ENCODE results near the gene VEGFC. TPM values are rescaled to one million over a fixed set of nuclear protein-coding genes. Genes with fewer than 3 reads are reported as not detected.

Gene VEGFC
- total RNA-seq, 5 donors from 2014 or later (not counting 1 experiment from before 2014, with no cell fraction given): 0.13 to 0.18 TPM; not detected in 3

DNA sequence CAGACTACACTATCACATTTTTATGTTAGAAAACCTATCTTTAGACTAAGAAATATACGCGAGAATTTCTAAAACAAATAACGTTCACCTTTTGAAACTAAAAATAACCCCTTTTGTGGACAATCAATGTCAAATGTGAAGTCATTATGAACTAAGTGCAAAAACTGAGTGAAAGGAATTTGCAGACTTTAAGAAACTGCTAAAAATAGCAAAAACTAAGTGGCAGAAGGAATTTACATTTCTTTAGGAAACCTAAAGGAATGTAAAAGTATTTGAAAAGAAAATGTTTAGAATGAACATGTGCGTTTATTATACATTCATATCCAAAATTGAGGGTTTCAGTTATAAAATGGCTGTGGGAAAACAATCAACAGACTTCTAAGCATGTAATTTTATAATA, 58.3 kb downstream of the VEGFC start:
- no CpG with 5 or more reads among the region's 4 CpGs for WGBS (ENCODE audit: insufficient coverage)
- ChIA-PET POLR2A (no interaction called here), CTCF (no interaction called here)
- Mint-ChIP-seq H3K4me1 (no peaks in the 10 kb centered on the region), H3K27me3 (no peaks in the 10 kb centered on the region), H3K4me3 (no peak overlapping the region), H3K36me3 (no peaks in the 10 kb centered on the region), H3K27ac (no peak overlapping the region), H3K9me3 (peaks cover 0 to under 1% (median 0%) of the 10 kb centered on the region in 3 donors)
- no peak overlapping the region for H3K27ac ChIP-seq (ENCODE audit: low read length)
- H3K9me3 ChIP-seq: no peaks in the 10 kb centered on the region
- DNase-seq: no peak
- H3K4me3 ChIP-seq (ENCODE audit: control insufficient read depth in 1 of 2, extremely low read depth in 1 of 2, low read length in 1 of 2): no peak overlapping the region
- no peaks in the 10 kb centered on the region for H3K27me3 ChIP-seq (replicated peaks in 1 of 2; ENCODE audit: control insufficient read depth in 2 of 2, extremely low read depth in 1 of 2, insufficient read depth in 2 of 2, low read length in 1 of 2)
- ATAC-seq (replicated peaks in 1 of 4): no peak
- no peaks in the 10 kb centered on the region for H3K36me3 ChIP-seq (ENCODE audit: control insufficient read depth in 2 of 2, extremely low read depth in 1 of 2, insufficient read depth in 1 of 2, low read length in 1 of 2)
- no peaks in the 10 kb centered on the region for H3K4me1 ChIP-seq (ENCODE audit: control insufficient read depth in 1 of 2, extremely low read depth in 1 of 2, insufficient read depth in 2 of 2, low read length in 2 of 2)

DNA sequence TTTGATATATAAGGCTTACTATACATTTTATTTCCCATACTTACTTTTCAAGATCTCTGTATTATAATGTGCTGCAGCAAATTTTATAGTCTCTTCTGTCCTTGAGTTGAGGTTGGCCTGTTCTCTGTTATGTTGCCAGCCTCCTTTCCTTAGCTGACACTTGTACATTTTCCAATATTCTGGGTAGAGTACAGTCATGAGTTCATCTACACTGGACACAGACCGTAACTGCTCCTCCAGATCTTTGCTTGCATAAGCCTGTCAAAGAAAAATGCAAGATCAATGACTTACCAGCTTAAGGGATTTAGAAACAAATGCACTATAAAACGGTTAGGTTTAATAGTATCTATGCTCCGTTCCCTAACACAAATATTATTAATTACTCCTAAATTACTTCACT, 63.2 kb downstream of the VEGFC start:
- ATAC-seq (replicated peaks in 1 of 4) (no peak), DNase-seq (no peak)
- H3K4me3 Mint-ChIP-seq: no peak overlapping the region
- H3K27ac ChIP-seq (ENCODE audit: low read length): no peak overlapping the region
- H3K9me3 ChIP-seq: no peaks in the 10 kb centered on the region
- no peaks in the 10 kb centered on the region for H3K36me3 Mint-ChIP-seq
- H3K27me3 Mint-ChIP-seq: no peaks in the 10 kb centered on the region
- no peaks in the 10 kb centered on the region for H3K36me3 ChIP-seq (ENCODE audit: control insufficient read depth in 2 of 2, extremely low read depth in 1 of 2, insufficient read depth in 1 of 2, low read length in 1 of 2)
- no peaks in the 10 kb centered on the region for H3K4me1 Mint-ChIP-seq
- CTCF ChIA-PET: no interaction called here
- POLR2A ChIA-PET: no interaction called here
- H3K4me1 ChIP-seq (ENCODE audit: control insufficient read depth in 1 of 2, extremely low read depth in 1 of 2, insufficient read depth in 2 of 2, low read length in 2 of 2): no peaks in the 10 kb centered on the region
- no peaks in the 10 kb centered on the region for H3K27me3 ChIP-seq (replicated peaks in 1 of 2; ENCODE audit: control insufficient read depth in 2 of 2, extremely low read depth in 1 of 2, insufficient read depth in 2 of 2, low read length in 1 of 2)
- H3K9me3 Mint-ChIP-seq: no peaks in the 10 kb centered on the region
- no peak overlapping the region for H3K4me3 ChIP-seq (ENCODE audit: control insufficient read depth in 1 of 2, extremely low read depth in 1 of 2, low read length in 1 of 2)
- H3K27ac Mint-ChIP-seq: no peak overlapping the region
- WGBS (ENCODE audit: insufficient coverage): 83% methylated on average over 1 of the region's 3 CpGs

DNA sequence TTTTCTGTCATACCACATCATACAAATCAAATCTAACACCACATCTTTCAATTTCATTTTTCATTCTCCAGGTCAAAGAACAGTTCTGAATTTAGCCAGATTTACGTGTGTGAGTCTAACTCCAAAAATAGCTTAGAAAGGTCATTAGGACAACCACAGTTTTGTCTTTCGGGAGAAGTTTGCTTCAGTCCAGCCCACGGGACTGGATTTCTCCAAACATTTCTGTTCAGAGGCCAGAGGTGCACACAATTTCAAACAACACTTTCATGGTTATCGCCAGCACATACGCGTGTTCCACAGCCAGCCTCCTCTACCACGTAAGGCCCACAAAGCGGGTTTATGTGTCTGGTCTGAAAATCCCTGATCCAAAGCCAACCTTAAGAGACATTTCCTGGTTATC, 65.9 kb downstream of the VEGFC start:
- no peaks in the 10 kb centered on the region for H3K36me3 Mint-ChIP-seq
- H3K27ac Mint-ChIP-seq: no peak overlapping the region
- ATAC-seq (replicated peaks in 1 of 4): no peak
- 73% methylated on average over 8 of the region's 8 CpGs for WGBS (ENCODE audit: insufficient coverage)
- no peaks in the 10 kb centered on the region for H3K9me3 Mint-ChIP-seq
- Histone ChIP-seq H3K27ac (ENCODE audit: low read length) (no peak overlapping the region), H3K27me3 (replicated peaks in 1 of 2; ENCODE audit: control insufficient read depth in 2 of 2, extremely low read depth in 1 of 2, insufficient read depth in 2 of 2, low read length in 1 of 2) (no peaks in the 10 kb centered on the region), H3K4me3 (ENCODE audit: control insufficient read depth in 1 of 2, extremely low read depth in 1 of 2, low read length in 1 of 2) (no peak overlapping the region), H3K4me1 (ENCODE audit: control insufficient read depth in 1 of 2, extremely low read depth in 1 of 2, insufficient read depth in 2 of 2, low read length in 2 of 2) (no peaks in the 10 kb centered on the region), H3K9me3 (no peaks in the 10 kb centered on the region), H3K36me3 (ENCODE audit: control insufficient read depth in 2 of 2, extremely low read depth in 1 of 2, insufficient read depth in 1 of 2, low read length in 1 of 2) (no peaks in the 10 kb centered on the region)
- CTCF ChIA-PET: no interaction called here
- no peak for DNase-seq
- no peaks in the 10 kb centered on the region for H3K27me3 Mint-ChIP-seq
- H3K4me1 Mint-ChIP-seq: no peaks in the 10 kb centered on the region
- H3K4me3 Mint-ChIP-seq: no peak overlapping the region
- POLR2A ChIA-PET: no interaction called here

DNA sequence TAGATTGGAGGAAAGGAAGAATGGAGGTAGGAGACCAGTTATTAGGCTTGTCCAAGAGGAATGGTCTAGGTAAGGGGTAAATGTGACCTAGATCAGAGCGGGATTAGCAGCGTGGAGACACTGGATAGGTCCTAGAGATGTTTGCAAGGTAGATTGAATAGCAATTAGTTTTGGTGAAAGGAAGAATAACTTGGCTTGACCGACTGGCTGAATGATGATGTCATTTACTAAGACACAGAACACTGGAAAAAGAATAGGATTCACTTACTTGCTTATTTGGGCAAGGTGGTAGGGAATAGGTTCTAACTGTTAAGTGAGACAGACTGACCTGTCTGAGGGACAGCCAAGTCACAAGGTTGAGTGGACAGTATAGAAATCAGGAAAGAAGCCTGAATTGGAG, 71.3 kb downstream of the VEGFC start:
- Histone ChIP-seq H3K4me1 (ENCODE audit: control insufficient read depth in 1 of 2, extremely low read depth in 1 of 2, insufficient read depth in 2 of 2, low read length in 2 of 2) (no peaks in the 10 kb centered on the region), H3K4me3 (ENCODE audit: control insufficient read depth in 1 of 2, extremely low read depth in 1 of 2, low read length in 1 of 2) (no peak overlapping the region), H3K27ac (ENCODE audit: low read length) (no peak overlapping the region), H3K9me3 (no peaks in the 10 kb centered on the region), H3K36me3 (ENCODE audit: control insufficient read depth in 2 of 2, extremely low read depth in 1 of 2, insufficient read depth in 1 of 2, low read length in 1 of 2) (no peaks in the 10 kb centered on the region), H3K27me3 (replicated peaks in 1 of 2; ENCODE audit: control insufficient read depth in 2 of 2, extremely low read depth in 1 of 2, insufficient read depth in 2 of 2, low read length in 1 of 2) (no peaks in the 10 kb centered on the region)
- H3K27me3 Mint-ChIP-seq: no peaks in the 10 kb centered on the region
- H3K9me3 Mint-ChIP-seq: no peaks in the 10 kb centered on the region
- H3K27ac Mint-ChIP-seq: no peak overlapping the region
- no peaks in the 10 kb centered on the region for H3K4me1 Mint-ChIP-seq
- H3K36me3 Mint-ChIP-seq: no peaks in the 10 kb centered on the region
- WGBS (ENCODE audit: insufficient coverage): 83% methylated on average over 3 of the region's 3 CpGs
- ChIA-PET CTCF (no interaction called here), POLR2A (no interaction called here)
- DNase-seq: no peak
- ATAC-seq (replicated peaks in 1 of 4): no peak
- no peak overlapping the region for H3K4me3 Mint-ChIP-seq

DNA sequence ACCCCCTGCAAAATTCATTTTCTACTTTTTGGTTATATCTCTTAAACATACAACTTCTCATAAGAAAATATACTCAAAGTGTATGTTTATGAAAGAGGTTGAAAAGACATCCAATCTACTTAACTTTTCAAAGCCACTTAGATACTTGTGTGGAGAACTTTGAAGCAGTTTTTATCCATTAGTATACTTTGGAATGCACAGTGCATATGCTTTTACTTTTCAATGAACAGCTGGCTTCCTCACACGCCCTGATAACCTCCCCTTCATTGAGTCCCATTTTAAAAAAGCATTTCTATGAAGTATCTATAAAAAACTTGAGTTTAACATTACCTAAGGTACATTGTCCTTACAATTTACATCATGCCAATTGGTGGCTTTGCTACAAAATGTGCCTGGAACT, 73.8 kb downstream of the VEGFC start:
- H3K4me3 Mint-ChIP-seq: no peak overlapping the region
- no peaks in the 10 kb centered on the region for H3K27me3 ChIP-seq (replicated peaks in 1 of 2; ENCODE audit: control insufficient read depth in 2 of 2, extremely low read depth in 1 of 2, insufficient read depth in 2 of 2, low read length in 1 of 2)
- no peaks in the 10 kb centered on the region for H3K4me1 ChIP-seq (ENCODE audit: control insufficient read depth in 1 of 2, extremely low read depth in 1 of 2, insufficient read depth in 2 of 2, low read length in 2 of 2)
- DNase-seq (no peak), ATAC-seq (replicated peaks in 1 of 4) (no peak)
- WGBS (ENCODE audit: insufficient coverage): no CpG with 5 or more reads among the region's 1 CpG
- no peak overlapping the region for H3K27ac ChIP-seq (ENCODE audit: low read length)
- ChIA-PET CTCF (no interaction called here), POLR2A (no interaction called here)
- no peaks in the 10 kb centered on the region for H3K9me3 Mint-ChIP-seq
- H3K4me1 Mint-ChIP-seq: no peaks in the 10 kb centered on the region
- H3K9me3 ChIP-seq: no peaks in the 10 kb centered on the region
- H3K27me3 Mint-ChIP-seq: no peaks in the 10 kb centered on the region
- H3K36me3 ChIP-seq (ENCODE audit: control insufficient read depth in 2 of 2, extremely low read depth in 1 of 2, insufficient read depth in 1 of 2, low read length in 1 of 2): no peaks in the 10 kb centered on the region
- H3K27ac Mint-ChIP-seq: no peak overlapping the region
- H3K36me3 Mint-ChIP-seq: no peaks in the 10 kb centered on the region
- H3K4me3 ChIP-seq (ENCODE audit: control insufficient read depth in 1 of 2, extremely low read depth in 1 of 2, low read length in 1 of 2): no peak overlapping the region

DNA sequence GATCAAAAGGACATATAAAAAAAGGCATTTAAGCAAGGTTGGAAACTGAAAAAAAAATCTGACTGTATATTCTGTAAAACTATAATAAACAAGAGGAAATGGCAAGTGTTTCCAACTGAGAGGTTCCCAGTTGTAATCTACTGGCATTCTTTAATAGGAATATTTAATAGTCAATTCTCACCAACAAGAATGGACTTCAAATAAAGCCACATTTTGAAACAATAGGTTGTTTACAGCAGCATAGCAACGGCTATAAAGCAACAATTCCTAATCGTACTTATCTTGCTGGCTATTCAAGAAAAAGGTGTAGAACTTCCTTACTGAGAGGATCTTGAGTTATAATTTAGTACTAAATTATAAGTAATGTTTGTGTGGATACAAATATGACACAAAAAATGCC, 75.5 kb downstream of the VEGFC start:
- no peaks in the 10 kb centered on the region for H3K9me3 ChIP-seq
- WGBS (ENCODE audit: insufficient coverage): no CpG with 5 or more reads among the region's 2 CpGs
- no peak for ATAC-seq (replicated peaks in 1 of 4)
- Mint-ChIP-seq H3K4me1 (no peaks in the 10 kb centered on the region), H3K9me3 (peaks cover 0 to 5% (median 0%) of the 10 kb centered on the region in 3 donors), H3K27me3 (no peaks in the 10 kb centered on the region), H3K4me3 (no peak overlapping the region), H3K27ac (no peak overlapping the region), H3K36me3 (no peaks in the 10 kb centered on the region)
- no peak overlapping the region for H3K4me3 ChIP-seq (ENCODE audit: control insufficient read depth in 1 of 2, extremely low read depth in 1 of 2, low read length in 1 of 2)
- H3K27ac ChIP-seq (ENCODE audit: low read length): no peak overlapping the region
- ChIA-PET POLR2A (no interaction called here), CTCF (no interaction called here)
- no peaks in the 10 kb centered on the region for H3K36me3 ChIP-seq (ENCODE audit: control insufficient read depth in 2 of 2, extremely low read depth in 1 of 2, insufficient read depth in 1 of 2, low read length in 1 of 2)
- no peaks in the 10 kb centered on the region for H3K27me3 ChIP-seq (replicated peaks in 1 of 2; ENCODE audit: control insufficient read depth in 2 of 2, extremely low read depth in 1 of 2, insufficient read depth in 2 of 2, low read length in 1 of 2)
- no peak for DNase-seq
- no peaks in the 10 kb centered on the region for H3K4me1 ChIP-seq (ENCODE audit: control insufficient read depth in 1 of 2, extremely low read depth in 1 of 2, insufficient read depth in 2 of 2, low read length in 2 of 2)

DNA sequence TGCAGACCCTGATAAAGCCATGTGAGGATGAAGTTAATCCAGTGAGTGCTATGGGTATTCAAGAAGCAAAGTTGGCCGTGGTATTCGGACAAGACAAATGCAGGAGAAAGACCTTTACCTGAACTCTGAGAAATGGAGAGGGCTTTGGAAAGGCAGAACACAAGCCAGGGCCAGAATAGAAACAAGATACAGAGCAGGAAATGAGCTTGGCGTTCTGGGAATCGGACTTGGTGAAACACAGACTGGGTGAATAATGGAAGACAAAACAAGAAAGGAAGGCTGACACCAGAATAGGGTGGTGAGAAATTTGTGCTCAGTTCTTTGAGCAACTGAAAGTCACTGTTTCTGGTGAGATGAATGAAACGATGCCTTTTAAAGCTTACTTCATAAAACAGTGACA, 83.3 kb downstream of the VEGFC start:
- ATAC-seq (replicated peaks in 1 of 4) (no peak), DNase-seq (no peak)
- H3K27me3 Mint-ChIP-seq: no peaks in the 10 kb centered on the region
- peaks cover 0 to 5% (median 0%) of the 10 kb centered on the region in 3 donors for H3K9me3 Mint-ChIP-seq
- Histone ChIP-seq H3K27me3 (replicated peaks in 1 of 2; ENCODE audit: control insufficient read depth in 2 of 2, extremely low read depth in 1 of 2, insufficient read depth in 2 of 2, low read length in 1 of 2) (no peaks in the 10 kb centered on the region), H3K9me3 (no peaks in the 10 kb centered on the region), H3K4me3 (ENCODE audit: control insufficient read depth in 1 of 2, extremely low read depth in 1 of 2, low read length in 1 of 2) (no peak overlapping the region), H3K36me3 (ENCODE audit: control insufficient read depth in 2 of 2, extremely low read depth in 1 of 2, insufficient read depth in 1 of 2, low read length in 1 of 2) (no peaks in the 10 kb centered on the region), H3K4me1 (ENCODE audit: control insufficient read depth in 1 of 2, extremely low read depth in 1 of 2, insufficient read depth in 2 of 2, low read length in 2 of 2) (no peaks in the 10 kb centered on the region), H3K27ac (ENCODE audit: low read length) (no peak overlapping the region)
- ChIA-PET CTCF (no interaction called here), POLR2A (no interaction called here)
- H3K27ac Mint-ChIP-seq: no peak overlapping the region
- 86% methylated on average over 4 of the region's 5 CpGs for WGBS (ENCODE audit: insufficient coverage)
- H3K36me3 Mint-ChIP-seq: no peaks in the 10 kb centered on the region
- no peaks in the 10 kb centered on the region for H3K4me1 Mint-ChIP-seq
- no peak overlapping the region for H3K4me3 Mint-ChIP-seq
